HepG2 (cell line): ENCODE measurements around the gene PLPPR2. TPM values are rescaled to one million over a fixed set of nuclear protein-coding genes. Genes with fewer than 3 reads are reported as not detected.
A peak's percentile ranks its signal among the peaks of the same experiment; 100 is the strongest.
"Not testable (repeated sequence)": the region's sequence is repeated elsewhere in the genome, so short reads cannot be mapped to it uniquely, and the experiment has no call there.

ENCODE experiments used
- ATAC-seq: fragments of 200-7000 bp; cut with Tn5 transposase; 3 replicates; pipeline ENCODE4 v1.9.1; 2020; ENCODE audit warnings: mild to moderate bottlenecking, moderate library complexity
- BruUV-seq: library from RNA; stranded (reverse); fragments of 400-500 nt; replicated peaks from 2 replicates; lab custom pipeline; 2021; lab: Mats Ljungman, UMichigan
- CTCF ChIA-PET: fragments of 300-600 bp; formaldehyde crosslinking; extraction: SDS; loops from one replicate; lab custom pipeline; 2021; ENCODE audit warnings: low total read pairs, inconsistent platforms, low intra/inter-chr PET ratio; lab: Yijun Ruan, JAX
- POLR2A ChIA-PET: fragments of 350-600 bp; sonication (Branson Sonifier 250); formaldehyde crosslinking; loops from one replicate; lab custom pipeline; 2020; ENCODE audit warnings: antibody characterized with exemption, inconsistent platforms; lab: Yijun Ruan, JAX
- DNase-seq: peaks from one replicate; pipeline ENCODE4 v3.0.0-alpha.2; 2015; ENCODE audit warnings: low spot score
- FAIRE-seq: peaks from 3 replicates; lab custom pipeline; 2011; peaks lifted over from hg19 to GRCh38; lab: Jason Lieb, UNC
- H2AFZ ChIP-seq: one replicate; pipeline ENCODE4 v1.6.1; 2011; ENCODE audit warnings: low read length, inconsistent platforms
- H3K27ac ChIP-seq: fragments of 300-600 bp; 3 replicates; pipeline ENCODE4 v1.8.0; 2011; ENCODE audit warnings: mixed run types, mild to moderate bottlenecking, mixed read lengths, low read length, inconsistent platforms; ENCODE audit not compliant: insufficient read depth; ENCODE audit errors: extremely low read length
- H3K27me3 ChIP-seq, 2 experiments: fragments of 200-600 bp in 1 of 2; 2 replicates in 1 of 2; 3 replicates in 1 of 2; pipeline versions ENCODE4 v1.6.0 to v1.8.0; 2011; ENCODE audit warnings: low read length in 2 of 2, mild to moderate bottlenecking in 2 of 2, moderate library complexity in 2 of 2, inconsistent platforms in 1 of 2; ENCODE audit not compliant: insufficient read depth in 2 of 2, control insufficient read depth in 1 of 2
- H3K36me3 ChIP-seq, 2 experiments: fragments of 200-600 bp in 1 of 2; replicated peaks in 1 of 2; 2 replicates in 1 of 2; 3 replicates in 1 of 2; pipeline versions ENCODE4 v1.5.1 to v1.8.0; 2011; ENCODE audit warnings: low read length in 2 of 2, inconsistent platforms in 1 of 2; ENCODE audit not compliant: insufficient read depth in 2 of 2, control insufficient read depth in 1 of 2
- H3K4me1 ChIP-seq: 2 replicates; pipeline ENCODE4 v1.5.1; 2012; ENCODE audit warnings: low read length, inconsistent platforms; ENCODE audit not compliant: insufficient read depth
- H3K4me2 ChIP-seq: 2 replicates; pipeline ENCODE4 v1.6.0; 2011; ENCODE audit warnings: low read depth, low read length, inconsistent platforms
- H3K4me3 ChIP-seq, 3 experiments: fragments of 200-600 bp in 1 of 3; sonication (generic), shearing (Covaris generic) in 1 of 3; replicated peaks in 1 of 3; 2 replicates each; pipeline ENCODE4 v1.5.1; 2011 to 2016; ENCODE audit warnings: low read length in 3 of 3, inconsistent platforms in 2 of 3, low read depth in 2 of 3, mild to moderate bottlenecking in 2 of 3, control low read depth in 1 of 3, mixed read lengths in 1 of 3; ENCODE audit not compliant: insufficient read depth in 1 of 3
- H3K79me2 ChIP-seq: one replicate; pipeline ENCODE4 v1.6.1; 2011; ENCODE audit warnings: low read length, inconsistent platforms; ENCODE audit not compliant: insufficient read depth
- H3K9ac ChIP-seq: 2 replicates; pipeline ENCODE4 v1.6.0; 2011; ENCODE audit warnings: mild to moderate bottlenecking, low read depth, low read length, inconsistent platforms; ENCODE audit not compliant: insufficient read depth
- H3K9me3 ChIP-seq: 2 replicates; pipeline ENCODE4 v1.5.1; 2012; ENCODE audit warnings: mild to moderate bottlenecking, low read length
- H4K20me1 ChIP-seq: 2 replicates; pipeline ENCODE4 v1.6.0; 2011; ENCODE audit warnings: inconsistent platforms, mild to moderate bottlenecking, low read length, moderate library complexity; ENCODE audit not compliant: insufficient read depth
- CREB1 ChIP-seq, 2 experiments: fragments of 450-650 bp in 1 of 2; IDR thresholded peaks; 2 replicates each; pipeline ENCODE4 v1.6.1; 2016 to 2017; ENCODE audit warnings: control low read depth in 1 of 2, mild to moderate bottlenecking in 1 of 2, missing compliant biosample characterization in 1 of 2, missing genetic modification characterization in 1 of 2
- HOXA9 ChIP-seq: sonication (generic); formaldehyde crosslinking; IDR thresholded peaks from 2 replicates; pipeline ENCODE4 v1.8.1; 2022; ENCODE audit warnings: missing genetic modification reagents, mild to moderate bottlenecking, moderate library complexity, borderline replicate concordance
- ZMYM3 ChIP-seq: sonication (generic); formaldehyde crosslinking; IDR thresholded peaks from 2 replicates; pipeline ENCODE4 v1.5.1; 2020; ENCODE audit warnings: mild to moderate bottlenecking, missing genetic modification reagents
- WGBS: methylation state at CpG from one replicate; pipeline ENCODE4 v1.1.6; 2017; ENCODE audit warnings: low lambda C conversion rate; 5-methylcytosine and 5-hydroxymethylcytosine counted together
- in situ Hi-C: cut with HindIII; loops from 2 replicates; pipeline ENCODE4 v1.10.0; 2017; ENCODE audit warnings: low pct_unique_long_range_greater_than_20kb; ENCODE audit not compliant: extremely low pct_ligation_motif_present
- intact Hi-C: fragments of 100-400 bp; cut with micrococcal nuclease; formaldehyde crosslinking; loops from one replicate; pipeline ENCODE4 v1.10.0; 2022; ENCODE audit not compliant: unreplicated experiment
- polyA plus RNA-seq, 8 experiments: library from polyadenylated mRNA; depleted of rRNA in 3 of 8; stranded (reverse) in 7 of 8; unstranded in 1 of 8; fragments of >200 nt; fragmentation: Illumina TruSeq in 4 of 8; extraction: Trizol in 4 of 8; gene quantifications; 2 replicates each; pipeline versions ENCODE4 v1.2.1 to v1.2.3, GENCODE V29; 2011 to 2016; ENCODE audit warnings: low read depth in 4 of 8, missing spikeins in 1 of 8, mixed read lengths in 1 of 8; ENCODE audit not compliant: insufficient read depth in 1 of 8
- total RNA-seq, 5 experiments: library from RNA; depleted of rRNA; stranded (reverse); fragments of >200 nt; fragmentation: Illumina TruSeq; extraction: Trizol; gene quantifications; 2 replicates each; pipeline ENCODE4 v1.2.3, GENCODE V29; 2016; ENCODE audit warnings: low read depth in 1 of 5

Gene PLPPR2
- total and polyA plus RNA-seq, 2 of the 13 experiments (the other 11 are each of a cell fraction or from before 2014, with no cell fraction given) = 1.5 to 2.1 TPM

DNA sequence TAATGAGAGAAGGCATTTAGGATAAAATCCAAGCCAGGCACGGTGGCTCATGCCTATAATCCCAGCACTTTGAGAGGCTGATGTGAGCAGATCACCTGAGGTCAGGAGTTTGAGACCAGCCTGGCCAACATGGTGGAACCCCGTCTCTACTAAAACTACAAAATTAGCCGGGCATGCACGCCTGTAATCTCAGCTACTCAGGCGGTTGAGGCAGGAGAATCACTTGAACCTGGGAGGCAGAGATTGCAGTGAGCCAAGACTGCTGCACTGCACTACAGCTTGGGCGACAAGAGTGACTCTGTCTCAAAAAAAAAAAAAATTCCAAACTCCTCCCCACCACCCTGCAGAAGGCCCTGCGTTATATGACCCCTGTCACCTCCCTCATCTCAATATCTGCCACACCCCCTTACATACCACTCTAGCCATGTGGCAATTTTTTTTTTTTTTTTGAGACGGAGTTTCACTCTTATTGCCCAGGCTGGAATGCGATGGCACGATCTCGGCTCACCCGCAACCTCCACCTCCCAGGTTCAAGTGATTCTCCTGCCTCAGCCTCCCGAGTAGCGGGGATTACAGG, 24.1 kb downstream of the PLPPR2 start:
- FAIRE-seq, H3K9ac ChIP-seq, H3K4me3 ChIP-seq, H3K27ac ChIP-seq, in situ Hi-C loops, H3K27me3 ChIP-seq, H2AFZ ChIP-seq, ATAC-seq, POLR2A ChIA-PET, H3K36me3 ChIP-seq, H4K20me1 ChIP-seq, H3K79me2 ChIP-seq, H3K9me3 ChIP-seq, H3K4me2 ChIP-seq, DNase-seq, BruUV-seq: not testable (repeated sequence)
- WGBS = 93% methylated on average over 14 of the region's 14 CpGs
- peaks cover 44% of the 10 kb centered on the region for H3K4me1 ChIP-seq
- CTCF ChIA-PET = interaction anchor here (2.1 kb wide), 1 partner anchor 67 kb away, joined by 10 read pairs; no protein-coding TSS in a partner anchor
- intact Hi-C loops = loop anchor here (2.0 kb wide), 1 partner anchor 67 kb away; no protein-coding TSS in a partner anchor

DNA sequence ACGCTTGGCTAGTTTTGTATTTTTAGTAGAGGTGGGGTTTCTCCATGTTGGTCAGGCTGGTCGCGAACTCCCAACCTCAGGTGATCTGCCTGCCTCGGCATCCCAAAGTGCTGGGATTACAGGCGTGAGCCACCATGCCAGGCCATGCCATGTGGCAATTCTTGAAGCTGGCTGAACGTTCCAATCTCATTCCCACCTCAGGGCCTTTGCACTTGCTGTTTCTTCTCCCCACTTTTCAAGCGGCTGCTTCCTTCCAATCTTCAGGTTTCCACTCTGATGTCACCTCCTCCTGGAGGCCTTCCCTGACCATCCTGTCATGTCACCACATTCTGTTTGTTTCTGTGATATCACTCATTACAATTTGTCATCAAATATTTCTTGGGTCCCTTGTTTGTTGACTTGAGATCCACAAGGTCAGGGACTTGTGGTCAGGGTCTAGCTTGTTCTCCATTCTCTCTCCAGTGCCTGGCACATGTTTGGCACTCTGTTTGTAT, 24.7 kb downstream of the PLPPR2 start:
- CTCF ChIA-PET = interaction anchor here (0.8 to 1.8 kb wide), 3 partner anchors 67 to 103 kb away, joined by 5 to 10 read pairs (median 8); no protein-coding TSS in a partner anchor
- POLR2A ChIA-PET = no interaction called here
- Histone ChIP-seq H3K27ac (no peak overlapping the region), H3K36me3 (no peaks in the 10 kb centered on the region), H3K4me1 (peaks cover 49% of the 10 kb centered on the region), H4K20me1 (no peaks in the 10 kb centered on the region), H3K79me2 (peaks cover 5% of the 10 kb centered on the region), H3K4me2 (peak overlapping the region; percentile 69), H3K9ac (no peak overlapping the region), H3K9me3 (no peaks in the 10 kb centered on the region), H2AFZ (no peak overlapping the region), H3K4me3 (no peak overlapping the region), H3K27me3 (no peaks in the 10 kb centered on the region)
- ATAC-seq = no peak
- TF ChIP-seq CREB1 (IDR thresholded peaks at IDR 0.05) (0 out of 2 replicates have a peak, but pooled peaks have one; percentile 35), CREB1 (CRISPR knock-in tag; IDR thresholded peaks at IDR 0.05) (no peak), HOXA9 (CRISPR knock-in tag) (no peak), ZMYM3 (CRISPR knock-in tag) (peak; percentile 39; the same call in 1 of the 2 replicates)
- no peak for FAIRE-seq
- 92% methylated on average over 7 of the region's 7 CpGs for WGBS
- intact Hi-C loops = loop anchor here (2.0 to 5.0 kb wide), 3 partner anchors 42 to 87 kb away; no protein-coding TSS in a partner anchor
- BruUV-seq = no TSS peak
- DNase-seq = no peak
- in situ Hi-C loops = loop anchor here (5.0 kb wide), 2 partner anchors 42 to 102 kb away; partner anchors contain the start of gene ELAVL3
